ENCODE data around the gene ZNF747.

ZNF747 gene

GRCh38 chr16:30569746-30570635 lies 35.3 kb upstream of the ZNF747 start:
- no peak overlapping the region for H3K4me3 ChIP-seq (ENCODE audit: low read length)
- no peak for DNase-seq (ENCODE audit: low read depth)
- no peak for TF ChIP-seq CTCF (conservative IDR thresholded peaks at IDR 0.05; ENCODE audit: low read depth, low read length)

GRCh38 chr16:30569281-30569680 lies 34.6 kb upstream of the ZNF747 start:
- no peak for TF ChIP-seq CTCF (conservative IDR thresholded peaks at IDR 0.05; ENCODE audit: low read depth, low read length)
- no peak overlapping the region for H3K4me3 ChIP-seq (ENCODE audit: low read length)
- DNase-seq (ENCODE audit: low read depth), result no peak

- H3K4me3 ChIP-seq (ENCODE audit: low read length), result no peak overlapping the region
- TF ChIP-seq CTCF (conservative IDR thresholded peaks at IDR 0.05; ENCODE audit: low read depth, low read length), result no peak
- no peak for DNase-seq (ENCODE audit: low read depth)
Observed at GRCh38 chr16:30567991-30568638, 33.5 kb upstream of the ZNF747 start.

GRCh38 chr16:30567160-30567990 lies 32.7 kb upstream of the ZNF747 start:
- H3K4me3 ChIP-seq (ENCODE audit: low read length), result no peak overlapping the region
- DNase-seq (ENCODE audit: low read depth), result no peak
- no peak for TF ChIP-seq CTCF (conservative IDR thresholded peaks at IDR 0.05; ENCODE audit: low read depth, low read length)

GRCh38 chr16:30566531-30566930 lies 31.9 kb upstream of the ZNF747 start:
- DNase-seq (ENCODE audit: low read depth), result no peak
- no peak overlapping the region for H3K4me3 ChIP-seq (ENCODE audit: low read length)
- no peak for TF ChIP-seq CTCF (conservative IDR thresholded peaks at IDR 0.05; ENCODE audit: low read depth, low read length)

GRCh38 chr16:30565984-30566383 lies 31.3 kb upstream of the ZNF747 start:
- no peak overlapping the region for H3K4me3 ChIP-seq (ENCODE audit: low read length)
- DNase-seq (ENCODE audit: low read depth), result no peak
- no peak for TF ChIP-seq CTCF (conservative IDR thresholded peaks at IDR 0.05; ENCODE audit: low read depth, low read length)
